ENCODE data around the gene PANK3.

PANK3 gene

GRCh38 chr5:168578538-168579487 lies at the start of gene PANK3:
TSS of gene PANK3 (minus strand) at chr5:168579368. CDS start at chr5:168579283, 85 bp downstream.
- H3K36me3 ChIP-seq (ENCODE audit: control insufficient read depth, insufficient read depth, low read length) = no peaks in the 10 kb centered on the region
- DNase-seq (ENCODE audit: extremely low read depth, insufficient read length) = no peak
- H3K27me3 ChIP-seq (replicated peaks; ENCODE audit: control insufficient read depth, insufficient read depth, low read length) = no peaks in the 10 kb centered on the region
- TF ChIP-seq CTCF (IDR thresholded peaks at IDR 0.05; ENCODE audit: insufficient read depth, low read length, poor library complexity, severe bottlenecking) = no peak
- H3K4me3 ChIP-seq (replicated peaks; ENCODE audit: low read depth, low read length) = peak within 1 kb of the TSS; percentile 76

- Histone ChIP-seq H3K36me3 (ENCODE audit: control insufficient read depth, insufficient read depth, low read length) (no peaks in the 10 kb centered on the region), H3K27me3 (replicated peaks; ENCODE audit: control insufficient read depth, insufficient read depth, low read length) (no peaks in the 10 kb centered on the region), H3K4me3 (replicated peaks; ENCODE audit: low read depth, low read length) (no peak overlapping the region)
- no peak for DNase-seq (ENCODE audit: extremely low read depth, insufficient read length)
- TF ChIP-seq CTCF (IDR thresholded peaks at IDR 0.05; ENCODE audit: insufficient read depth, low read length, poor library complexity, severe bottlenecking) = no peak
These were observed 45.7 kb upstream of the PANK3 start for GRCh38 chr5:168624850-168625364.

GRCh38 chr5:168620807-168621206 lies 41.6 kb upstream of the PANK3 start:
- Histone ChIP-seq H3K4me3 (replicated peaks; ENCODE audit: low read depth, low read length) (no peak overlapping the region), H3K36me3 (ENCODE audit: control insufficient read depth, insufficient read depth, low read length) (no peaks in the 10 kb centered on the region), H3K27me3 (replicated peaks; ENCODE audit: control insufficient read depth, insufficient read depth, low read length) (no peaks in the 10 kb centered on the region)
- TF ChIP-seq CTCF (IDR thresholded peaks at IDR 0.05; ENCODE audit: insufficient read depth, low read length, poor library complexity, severe bottlenecking) = no peak
- DNase-seq (ENCODE audit: extremely low read depth, insufficient read length) = no peak

GRCh38 chr5:168614661-168615060 lies 35.5 kb upstream of the PANK3 start:
- TF ChIP-seq CTCF (IDR thresholded peaks at IDR 0.05; ENCODE audit: insufficient read depth, low read length, poor library complexity, severe bottlenecking) = no peak
- Histone ChIP-seq H3K27me3 (replicated peaks; ENCODE audit: control insufficient read depth, insufficient read depth, low read length) (no peaks in the 10 kb centered on the region), H3K4me3 (replicated peaks; ENCODE audit: low read depth, low read length) (no peak overlapping the region), H3K36me3 (ENCODE audit: control insufficient read depth, insufficient read depth, low read length) (no peaks in the 10 kb centered on the region)
- no peak for DNase-seq (ENCODE audit: extremely low read depth, insufficient read length)

GRCh38 chr5:168613996-168614395 lies 34.8 kb upstream of the PANK3 start:
- no peak for DNase-seq (ENCODE audit: extremely low read depth, insufficient read length)
- Histone ChIP-seq H3K36me3 (ENCODE audit: control insufficient read depth, insufficient read depth, low read length) (no peaks in the 10 kb centered on the region), H3K27me3 (replicated peaks; ENCODE audit: control insufficient read depth, insufficient read depth, low read length) (no peaks in the 10 kb centered on the region), H3K4me3 (replicated peaks; ENCODE audit: low read depth, low read length) (no peak overlapping the region)
- TF ChIP-seq CTCF (IDR thresholded peaks at IDR 0.05; ENCODE audit: insufficient read depth, low read length, poor library complexity, severe bottlenecking) = no peak

All from GM06990 (cell line).